ENCODE measurements around the gene TENM4. TPM values are rescaled to one million over a fixed set of nuclear protein-coding genes. Genes with fewer than 3 reads are reported as not detected.

TENM4 gene
- total RNA-seq, 2 donors from 2014 or later = 2.6 to 6.8 TPM

DNA sequence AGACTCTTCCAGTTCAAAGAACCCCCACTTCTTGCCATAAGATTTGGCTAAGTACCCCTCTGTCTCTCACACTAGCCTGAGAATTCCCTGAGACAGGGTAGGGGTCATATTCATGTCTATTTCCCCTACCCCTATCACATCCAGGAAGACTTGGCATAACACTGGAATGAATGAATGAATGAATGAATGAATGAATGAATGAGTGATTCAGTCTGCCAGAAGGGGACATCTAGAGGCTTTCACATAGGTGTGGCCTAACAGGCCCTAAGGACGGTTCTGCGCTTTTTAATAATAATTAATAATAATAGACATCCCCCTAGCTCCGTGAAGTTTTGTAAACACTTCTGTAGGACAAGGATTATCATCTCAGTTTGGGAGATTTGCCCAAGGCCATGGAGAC is 415.7 kb downstream of the TENM4 start:
- no peak for DNase-seq (ENCODE audit: low spot score)
- Histone ChIP-seq H3K36me3 (no peaks in the 10 kb centered on the region), H3K27ac (no peak overlapping the region), H3K9me3 (no peaks in the 10 kb centered on the region), H3K27me3 (replicated peaks; ENCODE audit: insufficient read depth) (no peaks in the 10 kb centered on the region), H3K4me3 (no peak overlapping the region), H3K4me1 (replicated peaks) (no peaks in the 10 kb centered on the region)
- 82% methylated on average over 3 of the region's 3 CpGs for WGBS
- intact Hi-C loops (cut with DNase I) = no loop called here
- TF ChIP-seq POLR2AphosphoS5 (IDR thresholded peaks at IDR 0.05) (no peak), POLR2A (IDR thresholded peaks at IDR 0.05) (no peak)
- TF ChIP-seq, protein P1, sequence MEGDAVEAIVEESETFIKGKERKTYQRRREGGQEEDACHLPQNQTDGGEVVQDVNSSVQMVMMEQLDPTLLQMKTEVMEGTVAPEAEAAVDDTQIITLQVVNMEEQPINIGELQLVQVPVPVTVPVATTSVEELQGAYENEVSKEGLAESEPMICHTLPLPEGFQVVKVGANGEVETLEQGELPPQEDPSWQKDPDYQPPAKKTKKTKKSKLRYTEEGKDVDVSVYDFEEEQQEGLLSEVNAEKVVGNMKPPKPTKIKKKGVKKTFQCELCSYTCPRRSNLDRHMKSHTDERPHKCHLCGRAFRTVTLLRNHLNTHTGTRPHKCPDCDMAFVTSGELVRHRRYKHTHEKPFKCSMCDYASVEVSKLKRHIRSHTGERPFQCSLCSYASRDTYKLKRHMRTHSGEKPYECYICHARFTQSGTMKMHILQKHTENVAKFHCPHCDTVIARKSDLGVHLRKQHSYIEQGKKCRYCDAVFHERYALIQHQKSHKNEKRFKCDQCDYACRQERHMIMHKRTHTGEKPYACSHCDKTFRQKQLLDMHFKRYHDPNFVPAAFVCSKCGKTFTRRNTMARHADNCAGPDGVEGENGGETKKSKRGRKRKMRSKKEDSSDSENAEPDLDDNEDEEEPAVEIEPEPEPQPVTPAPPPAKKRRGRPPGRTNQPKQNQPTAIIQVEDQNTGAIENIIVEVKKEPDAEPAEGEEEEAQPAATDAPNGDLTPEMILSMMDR (IDR thresholded peaks at IDR 0.05) = no peak

DNA sequence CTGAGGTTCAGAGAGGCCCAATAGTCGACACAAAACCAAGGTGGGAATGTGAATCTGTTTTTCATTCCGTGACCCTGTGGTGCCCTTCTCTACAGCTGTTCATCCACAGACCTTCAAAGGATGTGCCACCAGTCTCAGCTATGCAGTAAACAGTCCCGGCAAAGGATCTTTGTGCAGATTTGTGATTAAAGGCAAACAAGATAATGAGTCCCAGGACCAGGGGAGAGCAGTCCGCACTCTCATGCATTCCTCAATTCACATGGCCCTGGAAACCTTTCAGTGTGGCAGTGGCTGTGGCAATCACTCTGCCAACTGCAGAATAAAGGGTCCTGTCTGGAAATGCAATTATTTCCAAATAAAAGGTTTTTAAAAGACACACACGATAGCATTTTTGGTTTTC is 418.6 kb downstream of the TENM4 start:
- 77% methylated on average over 5 of the region's 5 CpGs for WGBS
- no peaks in the 10 kb centered on the region for H3K4me1 ChIP-seq (replicated peaks)
- TF ChIP-seq POLR2AphosphoS5 (IDR thresholded peaks at IDR 0.05) = no peak
- no peak for TF ChIP-seq POLR2A (IDR thresholded peaks at IDR 0.05)
- TF ChIP-seq, protein P1 (IDR thresholded peaks at IDR 0.05) = no peak
- intact Hi-C loops (cut with DNase I) = no loop called here
- H3K4me3 ChIP-seq = no peak overlapping the region
- no peaks in the 10 kb centered on the region for H3K36me3 ChIP-seq
- DNase-seq (ENCODE audit: low spot score) = no peak
- no peak overlapping the region for H3K27ac ChIP-seq
- no peaks in the 10 kb centered on the region for H3K27me3 ChIP-seq (replicated peaks; ENCODE audit: insufficient read depth)
- no peaks in the 10 kb centered on the region for H3K9me3 ChIP-seq

DNA sequence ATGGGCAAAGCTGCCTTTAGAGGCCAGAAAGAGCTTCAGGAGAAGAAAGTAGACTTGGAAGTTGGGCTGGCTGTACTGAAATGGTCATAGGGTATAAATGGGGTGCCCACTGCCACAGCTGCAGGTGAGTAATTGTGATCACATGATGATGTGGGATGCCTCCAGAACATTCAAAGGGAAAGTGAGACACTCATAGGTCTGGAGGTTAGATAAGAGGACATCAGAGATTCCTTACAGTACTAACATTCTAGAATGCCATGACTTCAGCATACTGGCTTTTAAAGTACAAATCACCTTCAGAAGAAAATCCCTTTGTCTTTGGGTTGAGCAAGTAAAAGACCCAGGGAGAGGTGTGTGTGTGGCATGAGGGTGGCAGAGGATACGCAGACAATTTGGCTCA is 419.2 kb downstream of the TENM4 start:
- Histone ChIP-seq H3K4me3 (no peak overlapping the region), H3K9me3 (no peaks in the 10 kb centered on the region), H3K36me3 (no peaks in the 10 kb centered on the region), H3K27ac (no peak overlapping the region), H3K4me1 (replicated peaks) (no peaks in the 10 kb centered on the region), H3K27me3 (replicated peaks; ENCODE audit: insufficient read depth) (no peaks in the 10 kb centered on the region)
- 96% methylated on average over 1 of the region's 1 CpG for WGBS
- TF ChIP-seq, protein P1 (IDR thresholded peaks at IDR 0.05) = no peak
- TF ChIP-seq POLR2AphosphoS5 (IDR thresholded peaks at IDR 0.05) (no peak), POLR2A (IDR thresholded peaks at IDR 0.05) (no peak)
- intact Hi-C loops (cut with DNase I) = no loop called here
- no peak for DNase-seq (ENCODE audit: low spot score)

DNA sequence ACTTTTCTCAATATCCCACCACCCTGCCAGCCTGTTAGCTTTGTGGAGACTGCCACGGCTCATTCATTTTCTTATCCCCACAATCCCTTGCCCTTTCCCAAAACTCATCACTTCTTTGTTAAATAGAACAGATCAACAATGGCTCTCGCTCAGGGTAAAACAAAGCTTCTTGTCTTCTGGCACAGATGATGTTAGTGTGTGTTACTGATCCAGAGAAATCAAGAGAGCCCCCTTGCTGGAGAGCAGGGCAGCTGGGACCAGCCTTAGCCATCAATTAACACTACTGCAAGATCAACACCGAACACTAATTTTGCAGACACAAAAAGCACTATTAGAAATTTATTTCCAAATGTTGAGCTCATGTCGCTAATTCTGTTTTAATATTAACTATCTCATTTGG is 420.9 kb downstream of the TENM4 start:
- Histone ChIP-seq H3K27ac (no peak overlapping the region), H3K9me3 (no peaks in the 10 kb centered on the region), H3K36me3 (no peaks in the 10 kb centered on the region), H3K4me1 (replicated peaks) (no peaks in the 10 kb centered on the region), H3K4me3 (no peak overlapping the region), H3K27me3 (replicated peaks; ENCODE audit: insufficient read depth) (no peaks in the 10 kb centered on the region)
- intact Hi-C loops (cut with DNase I) = no loop called here
- WGBS = 88% methylated on average over 4 of the region's 4 CpGs
- no peak for DNase-seq (ENCODE audit: low spot score)
- TF ChIP-seq, protein P1 (IDR thresholded peaks at IDR 0.05) = no peak
- TF ChIP-seq POLR2AphosphoS5 (IDR thresholded peaks at IDR 0.05) (no peak), POLR2A (IDR thresholded peaks at IDR 0.05) (no peak)

DNA sequence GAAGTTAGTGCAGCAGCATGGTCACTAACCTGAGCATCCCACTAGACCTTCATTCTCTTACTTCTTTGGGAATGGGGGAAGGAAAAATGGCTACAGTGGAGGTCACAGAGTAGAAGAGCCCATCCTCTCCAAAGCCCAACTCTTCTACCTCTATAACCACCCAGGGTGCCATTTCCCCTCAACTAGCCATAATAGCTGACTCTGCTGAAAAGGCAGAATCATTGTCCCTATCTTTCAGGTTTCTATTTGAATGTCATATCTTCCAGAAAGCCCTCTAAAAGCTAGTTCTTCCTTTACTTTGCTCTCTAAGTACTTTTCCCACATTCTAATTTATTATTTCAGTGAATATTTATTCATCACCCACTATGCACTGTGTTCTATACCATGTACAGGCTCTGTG is 421.6 kb downstream of the TENM4 start:
- intact Hi-C loops (cut with DNase I) = no loop called here
- no peak overlapping the region for H3K27ac ChIP-seq
- H3K36me3 ChIP-seq = no peaks in the 10 kb centered on the region
- H3K27me3 ChIP-seq (replicated peaks; ENCODE audit: insufficient read depth) = no peaks in the 10 kb centered on the region
- H3K9me3 ChIP-seq = no peaks in the 10 kb centered on the region
- TF ChIP-seq, protein P1 (IDR thresholded peaks at IDR 0.05) = no peak
- no peak for TF ChIP-seq POLR2A (IDR thresholded peaks at IDR 0.05)
- no peak for TF ChIP-seq POLR2AphosphoS5 (IDR thresholded peaks at IDR 0.05)
- no peak for DNase-seq (ENCODE audit: low spot score)
- no peak overlapping the region for H3K4me3 ChIP-seq
- no peaks in the 10 kb centered on the region for H3K4me1 ChIP-seq (replicated peaks)
